DND-41 (cell line): ENCODE results near the gene GPATCH8.

ENCODE experiments used
- EZH2 ChIP-seq: IDR thresholded peaks from 3 replicates; pipeline ENCODE4 v1.6.1; 2012; ENCODE audit warnings: borderline replicate concordance, low read depth, mild to moderate bottlenecking, moderate library complexity, low read length, inconsistent platforms; ENCODE audit not compliant: severe bottlenecking
- TF ChIP-seq, protein P1 (sequence below): IDR thresholded peaks from 2 replicates; pipeline ENCODE4 v1.5.1; 2012; ENCODE audit warnings: borderline replicate concordance, low read length, moderate library complexity, mild to moderate bottlenecking; ENCODE audit not compliant: poor library complexity, severe bottlenecking; ENCODE audit errors: extremely low read depth

DNA sequence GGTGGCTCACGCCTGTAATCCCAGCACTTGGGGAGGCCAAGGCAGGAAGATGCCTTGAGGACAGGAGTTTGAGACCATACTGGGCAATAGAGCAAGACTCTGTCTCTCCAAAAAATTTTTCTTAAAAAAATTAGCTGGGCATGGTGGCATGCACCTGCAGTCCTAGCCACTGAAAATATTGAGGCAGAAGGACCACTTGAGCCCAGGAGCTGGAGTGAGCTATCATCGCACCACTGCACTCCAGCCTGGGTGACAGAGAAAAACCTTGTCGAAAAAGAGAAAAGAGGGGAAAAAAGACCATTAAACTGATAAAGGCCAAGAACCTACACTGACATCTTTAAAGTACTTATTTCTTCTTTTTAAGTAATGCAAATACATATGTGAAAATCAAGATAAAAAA is 60.4 kb downstream of the GPATCH8 start:
- TF ChIP-seq, protein P1, sequence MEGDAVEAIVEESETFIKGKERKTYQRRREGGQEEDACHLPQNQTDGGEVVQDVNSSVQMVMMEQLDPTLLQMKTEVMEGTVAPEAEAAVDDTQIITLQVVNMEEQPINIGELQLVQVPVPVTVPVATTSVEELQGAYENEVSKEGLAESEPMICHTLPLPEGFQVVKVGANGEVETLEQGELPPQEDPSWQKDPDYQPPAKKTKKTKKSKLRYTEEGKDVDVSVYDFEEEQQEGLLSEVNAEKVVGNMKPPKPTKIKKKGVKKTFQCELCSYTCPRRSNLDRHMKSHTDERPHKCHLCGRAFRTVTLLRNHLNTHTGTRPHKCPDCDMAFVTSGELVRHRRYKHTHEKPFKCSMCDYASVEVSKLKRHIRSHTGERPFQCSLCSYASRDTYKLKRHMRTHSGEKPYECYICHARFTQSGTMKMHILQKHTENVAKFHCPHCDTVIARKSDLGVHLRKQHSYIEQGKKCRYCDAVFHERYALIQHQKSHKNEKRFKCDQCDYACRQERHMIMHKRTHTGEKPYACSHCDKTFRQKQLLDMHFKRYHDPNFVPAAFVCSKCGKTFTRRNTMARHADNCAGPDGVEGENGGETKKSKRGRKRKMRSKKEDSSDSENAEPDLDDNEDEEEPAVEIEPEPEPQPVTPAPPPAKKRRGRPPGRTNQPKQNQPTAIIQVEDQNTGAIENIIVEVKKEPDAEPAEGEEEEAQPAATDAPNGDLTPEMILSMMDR: no peak
- no peak for TF ChIP-seq EZH2
